Fibroblast of peridontal ligament (primary cell): ENCODE results near the gene ARHGAP12.

Experiments
- DNase-seq: peaks from one replicate; pipeline ENCODE4 v3.0.0-alpha.2; 2010; ENCODE audit errors: extremely low read depth

Gene ARHGAP12

GRCh38 chr10:31928549-31929260 lies at the start of gene ARHGAP12:
TSS of gene ARHGAP12 (minus strand) at chr10:31928831. CDS start at chr10:31908855, 19,976 bp downstream.
- DNase-seq, result peak; percentile 67

GRCh38 chr10:31978156-31978483 lies 49.5 kb upstream of the ARHGAP12 start:
- DNase-seq, result no peak

GRCh38 chr10:31977440-31978155 lies 49.0 kb upstream of the ARHGAP12 start:
- peak; percentile 85 for DNase-seq

GRCh38 chr10:31975157-31975765 lies 46.6 kb upstream of the ARHGAP12 start:
- DNase-seq, result no peak

GRCh38 chr10:31974434-31975124 lies 45.9 kb upstream of the ARHGAP12 start:
- no peak for DNase-seq

- no peak for DNase-seq
These were observed 43.9 kb upstream of the ARHGAP12 start for GRCh38 chr10:31972519-31973041.

GRCh38 chr10:31969847-31970246 lies 41.2 kb upstream of the ARHGAP12 start:
- peak; percentile 64 for DNase-seq

- DNase-seq, result no peak
These were observed 35.0 kb upstream of the ARHGAP12 start for GRCh38 chr10:31963589-31963980.

- no peak for DNase-seq
These were observed 34.4 kb upstream of the ARHGAP12 start for GRCh38 chr10:31962826-31963588.

GRCh38 chr10:31961277-31962074 lies 32.8 kb upstream of the ARHGAP12 start:
- DNase-seq, result peak; percentile 75

- DNase-seq, result no peak
These were observed 31.0 kb upstream of the ARHGAP12 start for GRCh38 chr10:31959461-31960173.

- DNase-seq, result no peak
These were observed 30.2 kb upstream of the ARHGAP12 start for GRCh38 chr10:31958856-31959255.

GRCh38 chr10:31956200-31956946 lies 27.7 kb upstream of the ARHGAP12 start:
- DNase-seq, result no peak

GRCh38 chr10:31954410-31955191 lies 26.0 kb upstream of the ARHGAP12 start:
- no peak for DNase-seq

- DNase-seq, result no peak
These were observed 24.8 kb upstream of the ARHGAP12 start for GRCh38 chr10:31953480-31953879.

GRCh38 chr10:31953080-31953479 lies 24.4 kb upstream of the ARHGAP12 start:
- no peak for DNase-seq

- peak; percentile 36 for DNase-seq
These were observed 23.4 kb upstream of the ARHGAP12 start for GRCh38 chr10:31952066-31952465.

- DNase-seq, result no peak
These were observed 20.6 kb upstream of the ARHGAP12 start for GRCh38 chr10:31949266-31949665.
